Spinal cord (tissue), 10 donors: ENCODE data around the gene ALS2CL. TPM values are rescaled to one million over a fixed set of nuclear protein-coding genes. Genes with fewer than 3 reads are reported as not detected.

ENCODE experiments used
- DNase-seq, 6 donors: peaks; one replicate each; pipeline versions ENCODE4 v3.0.0 to v3.0.0-alpha.2; 2013 to 2015; ENCODE audit warnings: low spot score in 6 of 6, low read depth in 4 of 6
- H3K27ac ChIP-seq: one replicate; pipeline ENCODE4 v1.5.1; 2013; ENCODE audit warnings: low read depth, low read length, control low read depth
- H3K27me3 ChIP-seq: one replicate; pipeline ENCODE4 v1.6.1; 2013; ENCODE audit warnings: low read length; ENCODE audit not compliant: control insufficient read depth, insufficient read depth
- H3K36me3 ChIP-seq: one replicate; pipeline ENCODE4 v1.6.1; 2013; ENCODE audit warnings: low read length; ENCODE audit not compliant: control insufficient read depth, insufficient read depth
- H3K4me1 ChIP-seq: one replicate; pipeline ENCODE4 v1.6.1; 2013; ENCODE audit warnings: low read length; ENCODE audit not compliant: control insufficient read depth, insufficient read depth
- H3K4me3 ChIP-seq: one replicate; pipeline ENCODE4 v1.5.1; 2013; ENCODE audit warnings: low read depth, low read length, control low read depth
- H3K9me3 ChIP-seq: one replicate; pipeline ENCODE4 v1.6.1; 2013; ENCODE audit warnings: low read length; ENCODE audit not compliant: control insufficient read depth, insufficient read depth
- WGBS: methylation state at CpG from one replicate; pipeline ENCODE4 v1.1.5; 2013; ENCODE audit warnings: missing lambda C conversion rate; ENCODE audit not compliant: insufficient coverage; 5-methylcytosine and 5-hydroxymethylcytosine counted together
- polyA plus RNA-seq, 2 donors: library from polyadenylated mRNA; unstranded; fragments of 120-200 nt; gene quantifications; one replicate each; pipeline ENCODE4 v1.2.1, GENCODE V29; 2013; ENCODE audit not compliant: insufficient read length in 2 of 2
- total RNA-seq, 2 donors: library from RNA; depleted of rRNA in 1 of 2; stranded (reverse); fragments of 120-200 nt in 1 of 2; fragments of >200 nt in 1 of 2; gene quantifications; one replicate each; pipeline versions ENCODE4 v1.2.3 to v1.2.4, GENCODE V29; 2013 to 2014
- donor health status: healthy.

Gene ALS2CL
- total and polyA plus RNA-seq, 4 donors, result 5.3 to 8.3 (median 5.9) TPM

DNA sequence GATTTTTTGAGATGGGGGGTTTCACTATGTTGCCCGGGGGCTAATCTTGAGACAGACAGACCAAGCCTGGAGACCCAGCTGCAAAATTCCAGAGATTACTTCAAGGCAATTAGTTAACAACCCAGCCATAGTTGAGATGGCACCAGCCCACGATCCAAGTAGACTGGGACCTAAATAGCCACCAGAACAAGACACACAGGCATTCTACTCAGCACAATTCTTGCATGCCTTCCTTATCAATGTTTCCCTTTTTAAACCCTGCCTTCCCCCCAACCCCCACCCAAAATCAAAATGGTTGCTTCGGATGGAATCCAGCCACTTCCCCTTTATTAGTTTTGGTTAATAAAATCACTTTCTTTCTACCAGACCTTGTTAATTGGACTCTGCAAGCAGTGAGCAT lies 52.6 kb downstream of the ALS2CL start:
- no peaks in the 10 kb centered on the region for H3K4me1 ChIP-seq
- no peaks in the 10 kb centered on the region for H3K9me3 ChIP-seq
- 100% methylated on average over 1 of the region's 3 CpGs for WGBS
- H3K27ac ChIP-seq, result no peak overlapping the region
- no peaks in the 10 kb centered on the region for H3K27me3 ChIP-seq
- H3K36me3 ChIP-seq, result no peaks in the 10 kb centered on the region
- DNase-seq, result no peak
- H3K4me3 ChIP-seq, result no peak overlapping the region

- Histone ChIP-seq H3K9me3 (no peaks in the 10 kb centered on the region), H3K4me3 (no peak overlapping the region), H3K4me1 (peaks cover 2% of the 10 kb centered on the region), H3K27ac (no peak overlapping the region), H3K27me3 (no peaks in the 10 kb centered on the region), H3K36me3 (no peaks in the 10 kb centered on the region)
- DNase-seq, result no peak
Observed at GRCh38 chr3:46639221-46639620, 54.3 kb downstream of the ALS2CL start.

DNA sequence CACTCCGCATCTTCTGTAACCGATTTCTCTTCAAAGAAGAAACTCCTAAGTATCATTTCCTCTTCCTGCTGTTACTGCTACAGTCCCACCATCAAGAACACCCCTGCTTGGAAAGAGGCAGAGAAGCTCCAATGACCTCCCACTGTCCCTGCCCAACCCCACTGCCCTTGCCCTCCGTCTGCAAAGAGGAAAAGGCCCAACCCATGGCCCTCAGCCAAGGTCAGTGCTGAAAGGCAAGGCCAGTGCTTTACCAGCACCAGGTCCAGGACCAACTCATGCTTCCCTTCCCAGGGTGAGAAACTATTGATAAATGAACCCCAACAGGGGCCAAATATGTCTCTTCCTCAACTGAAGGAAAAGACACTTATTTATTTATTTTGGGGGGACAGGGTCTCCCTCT lies 58.6 kb downstream of the ALS2CL start:
- H3K27ac ChIP-seq, result no peak overlapping the region
- no peaks in the 10 kb centered on the region for H3K9me3 ChIP-seq
- no peaks in the 10 kb centered on the region for H3K27me3 ChIP-seq
- WGBS, result 79% methylated on average over 2 of the region's 3 CpGs
- no peaks in the 10 kb centered on the region for H3K36me3 ChIP-seq
- H3K4me1 ChIP-seq, result peaks cover 10% of the 10 kb centered on the region
- H3K4me3 ChIP-seq, result no peak overlapping the region
- no peak for DNase-seq

GRCh38 chr3:46632792-46633191 lies 60.7 kb downstream of the ALS2CL start:
- H3K27ac ChIP-seq, result no peak overlapping the region
- H3K4me3 ChIP-seq, result no peak overlapping the region
- no peak for DNase-seq
- no peaks in the 10 kb centered on the region for H3K27me3 ChIP-seq
- no CpG with 5 or more reads among the region's 1 CpG for WGBS
- H3K9me3 ChIP-seq, result no peaks in the 10 kb centered on the region
- peaks cover 26% of the 10 kb centered on the region for H3K4me1 ChIP-seq
- H3K36me3 ChIP-seq, result no peaks in the 10 kb centered on the region

DNA sequence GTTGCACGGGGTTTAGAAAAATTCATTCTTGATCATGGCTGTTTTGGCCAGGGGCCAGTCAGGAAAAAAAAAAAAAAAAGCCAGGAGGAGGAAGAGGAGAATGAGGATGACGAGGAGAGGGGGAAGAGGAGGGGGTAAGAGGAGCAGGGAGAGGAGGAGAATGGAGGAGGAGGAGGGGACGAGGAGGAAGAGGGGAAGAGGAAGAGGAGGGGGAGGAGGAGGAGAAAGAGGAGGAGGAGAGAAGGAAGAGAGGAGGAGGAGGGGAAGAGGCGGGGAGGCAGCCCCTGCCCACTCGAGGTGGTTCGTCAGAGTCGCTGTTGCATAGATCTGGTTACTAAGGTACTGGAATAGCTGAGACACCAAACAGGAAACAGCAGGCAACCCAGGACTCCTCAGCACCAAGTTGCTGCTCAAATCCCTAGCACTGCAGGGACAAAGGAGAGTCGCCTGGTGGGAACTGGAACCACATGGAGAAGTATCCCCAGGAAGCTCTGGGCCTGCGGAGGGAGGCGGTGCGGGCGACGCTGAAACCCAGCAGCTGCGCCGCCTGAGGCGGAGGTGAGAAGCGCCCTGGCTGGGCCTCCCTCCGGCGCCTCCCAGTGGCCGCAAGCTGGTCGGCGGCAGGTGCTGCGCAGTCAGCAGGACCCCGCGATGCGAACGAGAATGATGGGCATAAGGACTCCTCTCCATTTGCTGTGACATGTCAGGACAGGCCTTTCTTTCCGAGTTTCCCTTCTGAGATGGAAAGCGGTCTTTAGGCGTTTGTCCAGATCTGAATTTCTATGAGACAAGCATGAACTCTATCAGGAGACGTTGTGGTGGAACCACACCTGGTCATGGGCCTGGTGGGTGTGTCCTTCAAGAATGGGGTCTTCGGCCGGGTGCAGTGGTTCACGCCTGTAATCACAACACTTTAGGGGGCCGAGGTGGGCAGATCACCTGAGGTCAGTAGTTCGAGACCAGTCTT lies 63.6 kb downstream of the ALS2CL start:
- H3K27me3 ChIP-seq, result no peaks in the 10 kb centered on the region
- peak overlapping the region; percentile 68 for H3K27ac ChIP-seq
- H3K4me3 ChIP-seq, result peak overlapping the region; percentile 21
- WGBS, result 21% methylated on average over 35 of the region's 36 CpGs
- peaks cover 24% of the 10 kb centered on the region for H3K4me1 ChIP-seq
- H3K36me3 ChIP-seq, result no peaks in the 10 kb centered on the region
- H3K9me3 ChIP-seq, result no peaks in the 10 kb centered on the region
- DNase-seq, result peak in 4 of 6 donors; percentile 31 to 88 (median 62)

GRCh38 chr3:46628901-46629369 lies 64.5 kb downstream of the ALS2CL start:
- Histone ChIP-seq H3K9me3 (no peaks in the 10 kb centered on the region), H3K27me3 (no peaks in the 10 kb centered on the region), H3K36me3 (no peaks in the 10 kb centered on the region), H3K4me1 (peaks cover 23% of the 10 kb centered on the region), H3K4me3 (no peak overlapping the region), H3K27ac (peak overlapping the region; percentile 68)
- peak in 4 of 6 donors; percentile 22 to 76 (median 44) for DNase-seq
- WGBS, result 49% methylated on average over 6 of the region's 10 CpGs

- WGBS, result no CpG with 5 or more reads among the region's 1 CpG
Observed at GRCh38 chr3:46627078-46627477, 66.4 kb downstream of the ALS2CL start.

GRCh38 chr3:46626039-46626438 lies 67.4 kb downstream of the ALS2CL start:
- H3K27ac ChIP-seq, result no peak overlapping the region
- no peaks in the 10 kb centered on the region for H3K27me3 ChIP-seq
- peak in 1 of 6 donors; percentile 34 for DNase-seq
- no peak overlapping the region for H3K4me3 ChIP-seq
- no CpG with 5 or more reads among the region's 4 CpGs for WGBS
- peaks cover 23% of the 10 kb centered on the region for H3K4me1 ChIP-seq
- H3K36me3 ChIP-seq, result no peaks in the 10 kb centered on the region
- no peaks in the 10 kb centered on the region for H3K9me3 ChIP-seq

More at GRCh38 chr3:46627078-46627477, 66.4 kb downstream of the ALS2CL start:
- H3K36me3 ChIP-seq, result no peaks in the 10 kb centered on the region
- no peak overlapping the region for H3K27ac ChIP-seq
- no peaks in the 10 kb centered on the region for H3K27me3 ChIP-seq
- no peak overlapping the region for H3K4me3 ChIP-seq
- DNase-seq, result no peak
- no peaks in the 10 kb centered on the region for H3K9me3 ChIP-seq
- H3K4me1 ChIP-seq, result peaks cover 23% of the 10 kb centered on the region

GRCh38 chr3:46624975-46625490 lies 68.4 kb downstream of the ALS2CL start:
- Histone ChIP-seq H3K4me3 (no peak overlapping the region), H3K27me3 (peaks cover under 1% of the 10 kb centered on the region), H3K36me3 (no peaks in the 10 kb centered on the region), H3K9me3 (no peaks in the 10 kb centered on the region), H3K27ac (no peak overlapping the region), H3K4me1 (peaks cover 17% of the 10 kb centered on the region)
- no peak for DNase-seq
- 81% methylated on average over 3 of the region's 3 CpGs for WGBS
